IPS DF 4.7 (cell line): ENCODE measurements around the gene SPATA31A6.
"Not testable (repeated sequence)": the region's sequence is repeated elsewhere in the genome, so short reads cannot be mapped to it uniquely, and the experiment has no call there.

Experiments
- DNase-seq: peaks from one replicate; pipeline ENCODE4 v3.0.0-alpha.2; 2013; ENCODE audit warnings: low spot score; ENCODE audit errors: extremely low read depth

SPATA31A6 gene

DNA sequence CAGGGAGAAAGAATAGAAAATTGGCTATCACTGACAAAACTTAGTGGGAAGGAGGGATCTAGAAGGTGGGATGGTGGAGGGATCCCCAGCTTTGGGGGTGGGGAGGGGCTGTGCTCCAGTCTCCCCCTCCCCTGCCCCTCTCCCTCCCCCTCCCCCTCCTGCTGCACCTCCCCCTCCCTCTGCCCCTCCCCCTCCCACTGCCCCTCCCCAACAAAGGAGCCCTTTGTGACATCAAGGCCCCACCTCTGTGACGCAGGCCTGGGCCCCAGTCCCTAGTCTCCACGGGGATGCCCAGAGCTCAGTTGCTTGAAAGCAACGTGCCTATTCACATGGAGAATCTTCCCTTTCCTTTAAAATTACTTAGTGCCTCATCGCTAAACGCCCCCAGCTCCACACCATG lies at the start of gene SPATA31A6:
TSS of gene SPATA31A6 (plus strand) at position 301 of the 400 bp plus-strand sequence. CDS start at position 330, 29 bp downstream.
- not testable (repeated sequence) for DNase-seq

DNA sequence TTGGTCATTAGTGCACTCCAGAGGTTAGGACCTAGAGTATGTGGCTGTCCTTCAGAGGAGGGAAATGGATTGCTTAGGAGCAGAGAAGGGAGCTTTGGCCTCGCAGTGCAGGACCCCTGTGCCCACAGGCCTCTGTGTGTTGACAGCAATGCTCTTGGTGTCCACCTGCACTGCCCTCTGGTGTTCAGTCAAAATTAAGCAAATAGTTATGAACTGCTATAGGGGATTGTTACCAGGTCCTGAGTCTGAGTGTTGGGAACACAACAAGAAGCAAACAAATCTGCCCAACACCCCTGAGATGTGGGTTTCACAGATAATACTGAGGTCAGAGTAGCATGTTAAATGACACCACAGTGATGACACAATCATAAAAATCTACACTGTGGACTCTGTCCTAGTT lies 23.2 kb upstream of the SPATA31A6 start:
- DNase-seq = not testable (repeated sequence)

- not testable (repeated sequence) for DNase-seq
These were observed 36.4 kb downstream of the SPATA31A6 start for GRCh38 chr9:42219861-42220260.

DNA sequence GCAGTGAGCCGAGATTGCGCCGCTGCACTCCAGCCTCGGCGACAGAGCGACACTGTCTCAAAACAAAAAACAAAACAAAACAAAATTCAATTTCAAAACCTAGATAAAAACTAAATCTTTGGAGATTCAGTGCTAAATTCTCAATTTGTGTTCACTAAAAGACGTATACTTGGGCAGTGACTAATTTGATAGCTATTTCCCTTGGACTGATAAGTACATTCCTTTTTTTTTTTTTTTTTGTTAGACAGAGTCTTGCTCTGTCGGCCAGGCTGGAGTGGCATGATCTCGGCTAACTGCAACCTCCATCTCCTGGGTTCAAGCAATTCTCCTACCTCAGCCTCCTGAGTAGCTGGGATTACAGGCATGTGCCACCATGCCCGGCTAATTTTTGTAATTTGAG lies 39.8 kb downstream of the SPATA31A6 start:
- not testable (repeated sequence) for DNase-seq

DNA sequence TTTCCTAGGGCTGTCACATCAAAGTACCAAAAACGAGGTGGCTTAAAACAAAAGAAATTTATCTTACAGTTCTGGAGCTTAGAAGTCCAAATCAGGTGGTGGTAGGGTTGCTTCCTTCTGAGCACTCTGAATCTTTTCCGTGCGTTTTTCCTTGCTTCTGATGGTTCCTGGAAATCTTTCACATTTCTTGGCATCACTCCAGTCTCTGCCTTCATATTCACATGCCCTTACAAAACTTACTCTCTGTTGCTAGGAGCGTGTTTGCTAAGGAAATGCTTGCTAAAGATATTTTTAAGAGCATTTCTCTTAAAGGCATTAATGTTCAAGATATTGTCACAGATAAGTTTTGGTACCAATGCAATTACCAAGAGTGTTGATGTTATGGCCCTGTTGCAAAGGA lies 49.6 kb downstream of the SPATA31A6 start:
- DNase-seq = not testable (repeated sequence)

DNA sequence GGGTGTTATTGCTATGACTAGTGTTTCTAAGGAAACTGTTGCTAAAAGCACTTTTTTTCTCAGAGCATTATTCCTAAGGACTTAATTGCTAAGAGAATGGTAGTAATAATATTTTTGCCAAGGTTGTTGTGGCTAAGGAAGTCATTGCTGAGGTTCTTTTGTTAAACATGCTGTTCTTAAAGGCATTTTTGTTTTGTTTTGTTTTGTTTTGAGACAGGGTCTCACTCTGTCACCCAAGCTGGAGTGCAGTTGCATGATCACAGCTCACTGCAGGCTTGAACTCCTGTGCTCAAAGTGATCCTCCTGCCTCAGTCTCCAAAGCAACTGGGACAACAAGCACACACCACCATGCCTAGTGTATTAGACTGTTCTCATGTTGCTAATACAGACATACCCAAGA lies 51.2 kb downstream of the SPATA31A6 start:
- not testable (repeated sequence) for DNase-seq

- DNase-seq = not testable (repeated sequence)
These were observed 52.0 kb downstream of the SPATA31A6 start for GRCh38 chr9:42235352-42235991.

GRCh38 chr9:42236097-42236496 lies 52.6 kb downstream of the SPATA31A6 start:
- DNase-seq = not testable (repeated sequence)

DNA sequence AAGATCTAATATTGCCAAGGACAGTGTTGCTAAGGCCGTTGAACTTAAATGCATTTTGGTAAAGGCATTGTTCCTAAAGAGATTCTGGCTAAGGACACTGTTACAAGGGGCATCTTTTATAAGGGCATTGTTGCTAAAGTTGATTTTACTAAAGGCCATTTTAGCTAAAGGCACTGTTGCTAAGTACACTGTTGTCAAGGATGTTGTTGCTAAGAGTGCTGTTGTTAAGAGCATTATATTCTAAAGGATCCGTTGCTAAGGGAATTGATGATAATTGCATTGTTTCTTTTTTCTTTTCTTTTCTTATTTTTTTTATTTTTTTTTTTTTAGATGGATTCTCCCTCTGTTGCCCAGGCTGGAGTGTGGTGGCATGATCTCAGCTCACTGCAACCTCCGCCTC lies 53.9 kb downstream of the SPATA31A6 start:
- DNase-seq = not testable (repeated sequence)

DNA sequence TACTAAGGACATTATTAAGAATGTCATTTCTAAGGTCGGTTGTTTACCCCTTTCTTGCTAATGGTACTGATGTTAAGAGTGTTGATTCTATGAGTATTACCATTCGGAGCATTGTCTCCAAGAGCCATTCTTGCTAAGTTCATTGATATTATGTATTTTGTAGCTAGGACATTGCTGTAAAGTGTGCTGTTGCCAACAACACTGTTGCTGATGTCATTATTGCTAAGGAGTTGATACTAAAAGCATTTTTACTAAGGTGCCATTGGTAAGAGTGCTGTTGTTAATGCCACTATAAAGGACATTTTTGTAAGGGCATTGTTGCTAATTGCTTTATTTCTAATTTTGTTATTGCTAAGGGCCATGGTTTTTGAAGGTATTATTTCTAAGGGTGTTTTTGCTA lies 55.4 kb downstream of the SPATA31A6 start:
- not testable (repeated sequence) for DNase-seq
